Activated CD4-positive, alpha-beta T cell treated with anti-CD3 and anti-CD28 coated beads, Interleukin-2, amount 50 U/mL, for 4 hours (primary cell): ENCODE data around the gene ADCY2.

Experiments
- DNase-seq, 2 experiments: peaks; one replicate each; pipeline ENCODE4 v3.0.0-alpha.2; 2020

Gene ADCY2

DNA sequence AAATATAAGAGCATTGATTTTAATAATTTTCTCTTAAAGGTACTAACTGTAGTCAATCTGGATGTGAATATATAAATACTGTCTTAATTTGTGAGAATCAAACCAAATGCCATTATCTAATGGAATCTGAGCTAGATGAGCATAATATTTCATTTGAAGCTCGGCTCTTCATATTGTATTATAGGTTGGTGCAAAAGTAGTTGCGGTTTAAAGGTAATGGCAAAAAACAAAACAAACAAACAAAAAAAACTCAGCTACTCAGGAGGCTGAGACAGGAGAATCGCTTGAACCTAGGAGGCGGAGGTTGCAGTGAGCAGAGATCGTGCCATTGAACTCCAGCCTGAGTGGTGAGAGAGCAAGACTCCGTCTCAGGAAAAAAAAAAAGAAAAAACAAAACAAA is 358.6 kb downstream of the ADCY2 start:
- DNase-seq = no peak

DNA sequence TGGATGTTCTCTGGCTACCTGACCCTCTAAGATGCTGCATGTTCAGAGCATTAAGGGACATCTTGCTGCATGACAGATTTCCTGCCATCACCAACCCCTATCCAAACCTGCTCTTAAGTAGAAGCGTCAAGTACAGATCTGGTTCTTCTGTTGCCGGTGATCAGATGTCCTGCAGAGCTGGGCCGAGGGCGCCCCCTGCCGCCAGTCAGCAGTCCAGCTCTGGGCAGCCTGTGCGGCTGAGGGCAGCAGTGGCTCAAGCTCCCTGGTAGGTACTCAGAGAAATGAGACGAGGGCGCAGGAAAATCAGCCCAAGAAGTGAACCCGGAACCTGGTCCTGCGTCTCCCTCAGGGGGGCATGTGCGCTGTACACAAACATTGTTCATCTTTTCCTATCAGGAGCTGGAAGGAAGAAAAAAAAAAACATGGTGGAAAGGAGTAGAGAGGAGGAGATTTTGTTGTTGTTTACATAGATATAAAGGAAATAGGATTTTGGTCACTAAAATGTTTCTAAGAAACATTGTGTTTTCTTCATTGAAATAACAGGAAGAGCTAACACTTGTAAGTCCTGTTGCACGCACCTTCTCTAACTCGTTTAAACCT is 359.2 kb downstream of the ADCY2 start:
- DNase-seq = no peak

DNA sequence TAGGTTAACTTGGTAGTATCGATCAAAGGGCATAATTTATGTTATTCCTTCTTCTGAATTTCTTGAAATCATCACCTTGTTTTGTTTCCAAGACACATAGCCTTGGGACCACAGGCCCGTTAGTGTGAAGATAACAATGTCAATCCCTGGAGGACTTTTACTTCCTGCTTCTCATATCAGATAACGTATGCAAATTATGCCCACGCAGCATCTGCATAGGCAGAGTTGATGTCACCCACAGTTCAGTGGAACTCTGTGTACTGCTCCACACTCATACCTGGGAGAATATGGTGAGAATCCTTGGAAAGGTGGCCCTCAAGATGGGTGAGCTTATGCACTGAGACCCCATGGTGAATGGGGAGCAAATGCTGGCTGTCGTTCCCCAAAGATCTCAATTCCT is 360.0 kb downstream of the ADCY2 start:
- no peak for DNase-seq

DNA sequence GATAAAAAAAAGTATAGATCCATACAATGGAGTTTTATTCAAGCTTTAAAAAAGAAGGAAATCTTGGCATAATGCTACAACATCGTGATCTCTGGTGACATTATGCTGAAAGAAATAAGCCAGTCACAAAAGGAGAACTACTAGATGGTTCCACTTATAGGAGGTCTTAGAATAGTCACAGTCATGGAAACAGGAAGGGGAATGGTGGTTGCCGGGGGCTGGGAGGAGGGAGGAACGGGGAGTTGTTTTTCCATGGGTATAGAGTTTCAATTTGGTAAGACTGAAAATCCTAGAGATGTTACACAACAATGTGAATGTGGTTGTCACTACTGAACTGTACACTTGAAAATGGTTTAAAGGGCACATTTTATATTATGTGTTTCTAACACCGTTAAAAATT is 360.5 kb downstream of the ADCY2 start:
- no peak for DNase-seq

DNA sequence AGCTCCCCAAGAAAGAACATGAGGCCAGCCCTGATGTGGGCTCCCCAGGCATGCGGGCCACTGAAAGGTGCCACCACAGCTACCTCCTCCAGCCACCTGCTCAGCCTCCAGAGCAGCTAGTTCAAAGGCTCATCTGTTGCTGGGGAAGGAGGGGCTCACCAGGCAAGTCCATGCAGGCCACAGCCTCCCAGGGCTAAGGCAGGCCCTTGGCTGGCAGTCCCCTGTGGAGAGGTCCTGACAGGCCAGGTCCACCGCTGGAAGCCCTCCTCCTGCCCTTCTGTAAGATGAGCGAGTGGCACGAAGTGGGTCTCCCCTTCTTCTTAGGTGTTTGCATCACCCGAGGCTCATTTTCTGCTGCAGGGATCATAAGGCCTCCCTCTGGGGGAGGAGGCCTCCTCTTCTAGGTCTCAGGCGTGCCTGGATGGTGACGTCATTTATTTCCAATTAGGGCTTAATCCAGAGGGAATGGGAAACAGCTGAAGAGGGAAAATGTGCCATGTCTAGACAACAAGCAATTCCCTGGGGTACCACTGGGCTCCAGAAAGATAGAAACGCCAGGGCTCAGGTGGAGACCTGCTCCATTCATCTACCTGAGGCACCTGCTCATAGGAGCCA is 363.4 kb downstream of the ADCY2 start:
- no peak for DNase-seq

DNA sequence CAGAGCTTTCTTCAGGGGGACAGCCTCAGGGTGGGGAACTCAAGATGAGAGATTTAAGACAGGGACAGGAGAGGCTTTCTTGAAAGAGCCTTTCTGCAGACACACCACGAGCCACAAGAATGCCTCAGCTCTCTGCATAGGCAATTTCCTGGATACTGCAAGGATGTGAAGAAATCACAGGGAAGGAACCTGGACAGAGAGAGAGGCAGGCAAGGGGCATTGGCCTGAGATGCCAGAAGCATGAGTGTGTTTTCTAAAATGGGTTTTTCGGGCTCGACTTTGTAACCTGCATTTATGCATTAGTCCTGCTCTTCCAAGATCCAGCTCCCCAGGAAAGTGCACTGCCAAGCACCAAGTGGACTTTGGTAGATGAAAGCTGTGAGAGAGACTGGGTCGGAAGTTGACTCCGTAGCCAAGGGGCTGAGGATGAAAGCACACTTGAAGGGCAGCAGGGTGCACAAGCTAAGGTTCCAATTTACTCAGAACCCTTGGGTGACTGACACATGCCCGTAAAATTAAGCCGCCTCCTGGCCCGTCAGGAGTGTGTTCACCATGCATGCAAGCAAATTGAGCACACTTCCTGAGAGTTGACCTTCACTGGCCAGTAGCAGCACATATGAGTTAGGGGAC is 364.1 kb downstream of the ADCY2 start:
- DNase-seq = no peak

DNA sequence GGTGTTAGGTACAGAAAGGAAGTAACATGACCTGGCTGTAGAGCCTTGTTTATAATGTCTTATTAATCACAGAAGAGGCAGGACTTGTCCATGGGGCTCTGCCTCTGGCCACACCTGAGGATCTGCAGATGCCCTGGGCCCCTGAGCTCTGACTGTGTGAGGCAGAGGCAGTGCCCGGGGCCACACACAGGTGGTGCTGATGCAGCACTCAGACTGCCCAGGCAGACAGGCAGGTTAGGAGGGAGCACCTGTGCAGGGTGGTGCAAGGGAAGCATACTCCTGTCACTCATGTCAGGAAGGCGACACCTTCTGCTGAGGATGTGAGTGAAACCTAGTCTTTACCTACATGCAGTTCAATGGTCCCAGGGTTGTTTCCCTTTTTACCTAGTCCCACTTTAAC is 366.3 kb downstream of the ADCY2 start:
- no peak for DNase-seq

DNA sequence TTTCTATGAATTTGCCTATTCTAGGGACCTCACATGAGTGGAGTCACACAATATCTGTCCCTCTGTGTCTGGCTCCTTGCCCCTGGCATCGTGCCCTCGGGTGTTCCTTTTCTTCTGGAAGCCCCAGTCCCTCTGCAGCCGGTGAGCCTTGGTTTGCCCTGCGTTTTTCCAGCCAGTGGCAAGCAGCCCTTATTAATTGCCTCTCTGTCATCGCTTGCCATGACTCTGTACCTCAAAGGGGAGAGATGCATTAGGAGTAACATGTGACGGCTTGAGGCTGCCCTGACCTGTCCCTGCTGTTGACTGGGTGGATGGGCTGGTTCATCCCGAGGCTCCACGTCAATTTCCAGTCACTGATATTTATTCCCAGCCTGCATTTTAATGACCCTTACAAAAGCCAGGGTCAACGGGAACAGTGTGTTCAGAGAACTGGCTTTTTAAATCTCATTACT is 367.7 kb downstream of the ADCY2 start:
- no peak for DNase-seq

DNA sequence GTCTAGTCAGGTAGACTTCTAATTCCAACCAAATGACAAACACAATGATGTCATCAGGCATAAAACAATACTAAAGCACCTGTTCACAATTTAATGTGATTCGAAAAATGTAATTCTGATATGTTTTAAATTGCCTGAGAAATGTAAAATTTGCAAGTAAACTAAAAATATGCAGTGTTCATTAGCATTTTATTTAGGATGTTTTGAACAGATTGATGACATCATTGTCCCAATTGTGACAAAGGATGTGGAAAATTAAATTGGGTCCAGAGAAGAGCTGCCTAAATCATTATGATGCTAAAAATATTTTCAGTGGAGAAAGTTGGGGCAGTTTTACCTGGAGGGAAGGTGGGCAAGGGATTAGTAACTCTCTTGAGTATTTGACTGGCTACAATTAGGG is 368.5 kb downstream of the ADCY2 start:
- no peak for DNase-seq

DNA sequence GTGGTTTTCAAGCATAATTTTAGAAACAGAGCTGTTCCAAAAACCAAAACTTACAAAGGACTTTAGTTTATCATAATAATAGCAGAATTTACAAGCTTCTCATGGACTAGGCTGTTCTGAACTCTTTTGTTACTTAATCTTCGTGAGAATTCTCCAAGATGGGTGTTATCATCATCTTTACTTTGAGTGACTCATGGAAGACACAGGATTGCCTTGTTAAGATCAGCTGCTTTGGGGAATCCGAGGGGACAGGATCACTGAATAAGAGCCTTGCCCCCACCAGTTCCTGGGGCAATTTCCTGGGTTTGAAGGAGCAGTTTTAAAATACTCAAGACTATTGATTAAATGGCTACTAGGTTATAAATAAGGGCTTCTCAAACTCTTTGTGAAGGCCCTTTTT is 374.5 kb downstream of the ADCY2 start:
- DNase-seq = no peak

DNA sequence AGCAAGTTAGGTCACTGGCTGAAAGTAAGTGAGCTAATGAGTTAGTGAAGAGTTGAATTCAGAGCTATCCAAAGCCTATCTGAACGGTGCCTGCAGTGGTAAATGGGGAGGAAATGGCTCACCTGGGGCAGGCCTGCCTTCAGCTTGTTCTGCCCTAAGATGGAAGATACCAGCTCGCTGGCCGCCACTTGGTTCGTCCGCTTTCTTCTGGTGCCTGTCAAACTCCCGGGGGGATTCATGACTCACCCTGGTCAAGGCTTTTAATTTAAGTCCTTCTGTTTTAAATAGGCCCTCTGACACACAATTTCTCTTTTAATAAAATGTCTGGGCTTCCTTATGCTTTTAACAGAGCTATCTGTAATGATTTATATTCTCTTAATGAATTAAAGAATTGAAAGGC is 376.2 kb downstream of the ADCY2 start:
- no peak for DNase-seq

DNA sequence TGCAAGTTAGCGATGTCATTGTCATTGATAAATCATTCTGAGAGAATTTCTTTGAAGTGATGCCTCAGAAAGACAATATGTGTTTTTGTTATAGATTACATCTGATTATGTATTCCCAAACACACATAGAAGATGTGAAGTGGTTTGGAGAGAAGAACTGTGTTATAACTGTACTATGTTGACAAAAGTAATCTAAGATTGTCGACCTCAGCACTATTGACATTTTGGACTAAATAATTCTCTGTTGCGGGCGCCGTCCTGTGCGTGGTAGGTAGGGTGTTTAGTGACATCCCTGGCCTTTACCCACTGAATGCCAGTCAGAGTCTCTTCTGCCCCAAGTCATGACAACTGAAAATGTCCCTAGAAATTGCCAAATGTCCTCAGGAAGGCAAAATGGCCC is 377.2 kb downstream of the ADCY2 start:
- DNase-seq = no peak

DNA sequence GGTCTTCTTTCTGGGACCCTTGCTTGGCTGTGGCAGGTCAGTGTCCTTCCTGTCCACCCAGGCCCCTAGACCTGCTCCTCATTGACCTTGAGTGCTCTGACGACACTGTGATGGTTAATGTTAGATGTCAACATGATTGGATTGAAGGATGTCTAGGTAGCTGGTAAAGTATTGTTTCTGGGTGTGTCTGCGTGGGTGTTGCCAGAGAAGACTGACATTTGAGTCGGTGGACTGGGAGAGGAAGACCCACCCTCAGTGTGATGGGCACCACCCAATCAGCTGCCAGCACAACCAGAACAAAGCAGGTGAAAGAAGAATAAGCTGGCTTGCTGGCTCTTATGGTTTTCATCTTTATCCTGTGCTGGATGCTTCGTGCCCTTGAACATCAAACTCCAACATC is 380.5 kb downstream of the ADCY2 start:
- no peak for DNase-seq

DNA sequence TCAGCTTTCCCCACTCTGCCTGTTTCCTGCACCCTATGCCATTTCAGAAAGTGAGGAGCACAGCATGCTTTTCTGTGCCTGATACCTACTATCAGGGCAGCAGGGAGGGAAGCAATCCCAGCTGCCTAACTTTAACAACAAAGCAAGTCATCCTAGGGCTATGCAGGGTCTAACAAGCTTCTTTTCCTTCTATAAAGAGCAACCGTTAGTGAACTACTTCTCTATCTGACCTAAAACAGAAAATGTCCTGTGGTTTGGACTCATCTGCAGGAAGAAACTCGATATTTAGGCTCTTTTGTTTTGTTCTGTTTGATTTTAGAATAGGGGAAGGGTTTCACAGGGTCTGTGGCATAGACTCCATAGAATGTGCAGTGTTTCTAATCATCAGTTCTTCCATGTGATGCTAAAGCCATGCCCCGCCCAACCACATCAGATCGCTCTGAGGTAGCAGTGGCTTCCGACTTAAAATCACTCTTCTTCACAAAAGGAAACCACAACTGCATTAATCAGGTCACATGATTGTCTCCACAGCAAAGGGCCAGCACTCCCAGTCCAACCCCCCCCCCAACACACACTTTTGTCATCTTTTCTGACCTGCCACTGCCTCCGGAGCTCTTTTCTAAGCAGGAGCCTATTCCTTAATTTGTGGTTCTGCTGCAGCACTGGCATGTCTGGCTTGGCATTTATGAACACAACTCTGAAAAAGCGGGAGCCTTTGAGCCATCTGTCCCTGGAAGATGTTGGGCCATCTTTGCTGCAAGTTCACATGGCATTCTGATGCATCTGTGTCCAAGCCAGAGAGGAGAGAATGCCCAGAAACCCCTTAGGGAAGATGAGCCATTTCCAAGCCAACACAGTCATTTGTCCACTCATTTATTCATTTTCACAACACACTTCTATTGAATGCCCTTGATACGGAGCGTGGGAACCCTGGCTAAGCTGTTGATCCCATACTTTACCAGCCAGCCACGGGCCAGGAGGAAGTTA is 383.4 kb downstream of the ADCY2 start:
- no peak for DNase-seq

DNA sequence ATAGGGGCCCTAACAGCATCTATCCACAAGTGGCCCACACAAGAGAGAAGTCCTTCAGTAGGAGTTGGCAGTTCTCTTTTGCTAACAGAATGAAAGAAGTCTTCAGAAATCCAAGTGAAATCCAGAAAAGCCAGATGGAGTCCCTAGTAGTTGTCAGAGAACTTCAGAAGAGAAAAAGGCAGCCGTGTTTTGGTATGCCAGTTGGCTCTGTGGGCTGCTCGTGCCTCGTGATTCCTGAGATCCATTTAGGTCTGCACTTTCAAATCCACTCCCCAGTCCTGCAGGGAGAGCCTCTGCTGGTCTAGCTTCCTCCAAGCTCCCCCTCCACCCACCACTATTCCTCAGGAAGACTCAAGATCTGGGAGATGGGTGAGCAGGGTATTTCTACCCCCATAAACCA is 386.0 kb downstream of the ADCY2 start:
- no peak for DNase-seq

DNA sequence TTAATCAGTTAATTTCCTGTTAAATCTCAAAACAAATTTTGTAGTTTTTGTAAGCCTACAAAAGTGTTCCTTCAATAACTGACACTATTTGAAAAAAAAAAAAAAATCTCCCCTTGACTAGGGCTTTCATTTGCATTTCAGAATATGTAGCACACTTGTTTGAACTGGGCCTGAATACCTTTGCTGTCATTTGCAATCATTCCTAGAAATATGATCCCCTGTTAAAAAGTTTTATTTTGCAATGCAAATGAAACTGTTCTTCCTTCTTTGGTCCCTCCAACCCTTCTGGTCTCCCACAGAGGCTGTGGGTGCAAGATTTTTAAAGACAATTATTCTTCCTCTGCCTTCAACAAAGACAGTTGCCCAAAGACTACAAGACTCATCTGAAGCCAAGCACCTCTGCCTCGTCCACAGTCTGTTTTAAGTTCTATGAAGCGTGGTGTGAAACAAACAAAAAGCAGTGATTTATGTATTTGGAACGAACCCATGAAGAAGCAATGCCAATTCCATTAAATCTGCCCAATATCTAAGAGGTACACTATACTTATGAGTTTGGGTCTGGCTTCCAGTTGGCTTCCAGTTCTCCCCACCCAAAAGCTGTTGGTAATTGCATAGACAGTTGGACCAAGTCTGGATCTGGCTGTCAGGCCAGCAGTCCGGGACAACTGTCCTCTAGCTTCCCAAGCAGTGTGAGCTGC is 388.9 kb downstream of the ADCY2 start:
- DNase-seq = no peak

DNA sequence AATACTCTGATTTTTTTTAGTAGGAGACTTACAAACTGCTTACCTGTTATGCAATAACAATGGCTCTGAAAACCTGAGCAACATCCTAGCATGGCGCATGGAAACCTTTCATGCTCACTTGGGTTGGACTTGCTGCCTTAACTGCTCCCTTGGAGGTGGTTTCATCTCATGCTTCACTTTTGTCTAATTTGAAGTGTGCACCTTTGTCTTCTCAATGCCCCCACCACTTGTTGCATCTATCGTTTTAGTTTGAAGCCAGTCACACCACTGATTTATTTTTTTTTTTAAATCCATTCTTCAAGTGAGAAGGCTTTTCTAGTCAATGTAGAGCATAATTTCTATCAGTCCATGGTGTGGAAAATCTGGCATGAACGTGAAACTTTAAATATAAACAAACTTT is 391.8 kb downstream of the ADCY2 start:
- no peak for DNase-seq

DNA sequence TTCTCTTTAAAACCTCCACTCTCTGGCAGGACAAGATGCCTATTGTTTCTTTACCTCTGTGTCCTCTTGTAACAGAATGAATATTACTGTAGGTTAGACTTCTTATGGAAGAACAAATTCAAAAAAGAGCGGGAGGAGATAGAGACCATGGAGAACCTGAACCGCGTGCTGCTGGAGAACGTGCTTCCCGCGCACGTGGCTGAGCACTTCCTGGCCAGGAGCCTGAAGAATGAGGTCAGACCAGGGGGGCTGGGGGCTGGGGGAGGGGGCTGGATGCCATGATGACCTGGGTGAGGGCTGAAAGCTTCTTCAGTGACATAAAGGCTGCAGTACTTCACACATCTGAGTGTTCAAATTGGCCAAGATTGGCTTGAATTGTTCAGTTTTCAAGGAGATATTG is 393.6 kb downstream of the ADCY2 start:
- no peak for DNase-seq

DNA sequence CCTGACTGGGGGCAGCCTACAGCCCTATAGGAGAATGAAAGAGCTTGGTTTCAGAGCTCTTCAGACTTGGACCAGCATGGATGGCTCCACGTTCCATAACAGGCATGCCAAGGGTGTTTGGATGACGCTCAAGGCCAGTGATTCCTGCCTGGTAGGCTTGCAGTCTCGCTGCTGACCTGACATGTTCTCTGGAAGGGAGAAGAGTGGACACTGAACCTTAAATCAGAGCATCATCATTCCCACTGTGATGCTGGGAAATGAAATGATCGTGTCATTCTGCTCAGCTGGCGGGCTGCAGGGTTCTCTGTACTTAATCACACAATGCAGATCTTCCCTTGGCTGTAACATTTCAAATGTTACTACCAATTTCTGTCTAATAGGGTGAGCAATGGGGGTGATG is 398.0 kb downstream of the ADCY2 start:
- no peak for DNase-seq

DNA sequence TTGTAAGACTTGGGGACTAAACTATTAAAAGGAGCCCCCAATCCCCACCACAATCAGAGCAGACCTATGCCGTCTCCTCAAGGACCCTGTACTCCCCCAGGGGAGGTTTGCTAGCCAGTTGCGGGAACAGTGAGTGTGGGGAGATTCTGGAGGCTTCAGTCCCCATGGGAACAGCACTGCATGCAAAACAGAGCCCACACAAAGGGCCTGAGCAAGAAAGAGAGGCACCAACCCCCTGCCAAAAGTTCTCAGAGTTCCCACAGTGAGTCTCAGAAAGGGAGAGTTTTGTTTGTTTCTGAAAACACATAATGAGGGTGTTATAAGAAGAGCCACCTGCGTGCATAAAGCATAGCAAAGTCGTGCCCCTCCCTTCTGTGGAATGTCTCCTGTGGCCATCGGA is 398.4 kb downstream of the ADCY2 start:
- no peak for DNase-seq

DNA sequence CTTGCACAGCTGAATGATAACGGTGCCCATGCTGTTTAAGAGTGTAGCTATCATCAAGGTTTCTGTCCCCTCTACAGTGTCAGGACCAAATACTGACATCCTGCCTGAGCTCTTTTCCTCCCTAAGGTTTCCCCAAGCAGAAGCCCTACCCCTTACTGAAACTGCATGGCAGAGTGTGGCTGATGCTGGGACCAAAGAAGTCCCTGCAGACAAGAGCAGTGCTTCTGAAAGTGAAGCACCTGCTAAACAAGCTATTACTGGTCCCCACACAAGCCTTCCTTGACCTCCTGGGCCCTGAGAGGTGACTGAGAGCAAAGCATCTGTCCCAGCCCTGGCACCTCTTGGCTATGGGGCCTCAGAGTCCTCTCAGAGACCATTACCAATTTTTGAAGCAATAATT is 398.9 kb downstream of the ADCY2 start:
- no peak for DNase-seq

DNA sequence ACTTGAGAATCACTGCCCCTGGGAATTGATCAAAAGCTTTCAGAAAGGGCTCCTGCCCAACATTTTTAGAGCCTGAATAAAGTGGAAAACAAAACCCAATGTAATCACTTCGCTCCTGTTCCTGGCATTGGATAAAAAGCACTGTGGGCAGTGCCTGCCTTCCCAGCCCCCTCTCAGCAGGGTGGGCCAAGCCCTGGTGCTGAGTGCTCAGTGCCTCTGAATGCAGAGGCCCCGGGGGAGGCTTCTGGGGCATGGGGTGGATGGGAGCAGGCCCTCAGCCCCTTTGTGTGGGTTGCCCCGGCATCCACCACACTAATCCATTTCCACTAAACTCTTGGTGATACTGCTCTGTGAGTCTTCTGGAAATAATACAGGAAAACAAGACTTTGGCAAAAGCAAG is 399.4 kb downstream of the ADCY2 start:
- DNase-seq = no peak
